H9 (cell line): ENCODE results near the gene ITPRIPL2. TPM values are rescaled to one million over a fixed set of nuclear protein-coding genes. Genes with fewer than 3 reads are reported as not detected.

Experiments
- DNase-seq: peaks from one replicate; pipeline ENCODE4 v3.0.0-alpha.2; 2017
- H2AFZ ChIP-seq: one replicate; pipeline ENCODE4 v1.6.1; 2013; ENCODE audit warnings: mild to moderate bottlenecking, low read length, control low read depth, moderate library complexity
- H2AK5ac ChIP-seq: 2 replicates; pipeline ENCODE4 v1.6.1; 2013; ENCODE audit warnings: low read length, control low read depth, mixed read lengths; ENCODE audit not compliant: insufficient read length
- H2BK120ac ChIP-seq: one replicate; pipeline ENCODE4 v1.6.1; 2013; ENCODE audit warnings: low read depth, mild to moderate bottlenecking, low read length, control low read depth, inconsistent platforms; ENCODE audit not compliant: poor library complexity, severe bottlenecking
- H2BK12ac ChIP-seq: 2 replicates; pipeline ENCODE4 v1.6.1; 2013; ENCODE audit warnings: low read length, control low read depth, mixed read lengths, low read depth; ENCODE audit not compliant: insufficient read length
- H2BK15ac ChIP-seq: 2 replicates; pipeline ENCODE4 v1.6.1; 2013; ENCODE audit warnings: low read depth, low read length, control low read depth
- H2BK20ac ChIP-seq: one replicate; pipeline ENCODE4 v1.6.1; 2013; ENCODE audit warnings: low read depth, mild to moderate bottlenecking, low read length, control low read depth, inconsistent platforms; ENCODE audit not compliant: poor library complexity, severe bottlenecking
- H2BK5ac ChIP-seq: 2 replicates; pipeline ENCODE4 v1.6.1; 2013; ENCODE audit warnings: low read length, control low read depth, mixed read lengths; ENCODE audit not compliant: insufficient read length
- H3K14ac ChIP-seq: 2 replicates; pipeline ENCODE4 v1.6.1; 2013; ENCODE audit warnings: low read length, control low read depth; ENCODE audit not compliant: insufficient read depth
- H3K18ac ChIP-seq: 2 replicates; pipeline ENCODE4 v1.6.1; 2013; ENCODE audit warnings: low read depth, mild to moderate bottlenecking, mixed read lengths, low read length, control low read depth; ENCODE audit not compliant: insufficient read length
- H3K23ac ChIP-seq: 2 replicates; pipeline ENCODE4 v1.6.1; 2013; ENCODE audit warnings: low read length, control low read depth, mixed read lengths, low read depth; ENCODE audit not compliant: insufficient read length
- H3K23me2 ChIP-seq: 2 replicates; pipeline ENCODE4 v1.6.1; 2013; ENCODE audit warnings: low read depth, mild to moderate bottlenecking, mixed read lengths, low read length, control low read depth; ENCODE audit not compliant: insufficient read length, poor library complexity, severe bottlenecking
- H3K27ac ChIP-seq: 2 replicates; pipeline ENCODE4 v1.5.1; 2013; ENCODE audit warnings: low read length, control low read depth, mixed read lengths, low read depth; ENCODE audit not compliant: insufficient read length
- H3K27me3 ChIP-seq: 2 replicates; pipeline ENCODE4 v1.6.1; 2013; ENCODE audit warnings: low read length, control low read depth, inconsistent platforms; ENCODE audit not compliant: insufficient read depth
- H3K4ac ChIP-seq: 2 replicates; pipeline ENCODE4 v1.6.1; 2013; ENCODE audit warnings: low read depth, mild to moderate bottlenecking, control low read depth, inconsistent platforms, low read length, moderate library complexity
- H3K4me1 ChIP-seq: 2 replicates; pipeline ENCODE4 v1.6.1; 2013; ENCODE audit warnings: low read length, control low read depth, inconsistent platforms; ENCODE audit not compliant: insufficient read depth
- H3K4me2 ChIP-seq: 2 replicates; pipeline ENCODE4 v1.6.1; 2013; ENCODE audit warnings: low read length, control low read depth, mixed read lengths; ENCODE audit not compliant: insufficient read length, insufficient read depth
- H3K56ac ChIP-seq: 2 replicates; pipeline ENCODE4 v1.6.1; 2013; ENCODE audit warnings: low read depth, mild to moderate bottlenecking, mixed read lengths, low read length, control low read depth; ENCODE audit not compliant: insufficient read length
- H3K79me1 ChIP-seq: 2 replicates; pipeline ENCODE4 v1.6.1; 2013; ENCODE audit warnings: low read depth, mild to moderate bottlenecking, moderate library complexity, low read length, control low read depth, inconsistent platforms; ENCODE audit not compliant: insufficient read depth, poor library complexity, severe bottlenecking
- H3K79me2 ChIP-seq: 2 replicates; pipeline ENCODE4 v1.6.1; 2013; ENCODE audit warnings: low read length, control low read depth, inconsistent platforms; ENCODE audit not compliant: insufficient read depth
- H3K9ac ChIP-seq: 2 replicates; pipeline ENCODE4 v1.6.1; 2013; ENCODE audit warnings: low read length, control low read depth, mixed read lengths; ENCODE audit not compliant: insufficient read length; ENCODE audit errors: extremely low read depth
- H3K9me3 ChIP-seq: one replicate; pipeline ENCODE4 v1.6.1; 2013; ENCODE audit warnings: low read depth, low read length, inconsistent platforms; ENCODE audit not compliant: control insufficient read depth
- H3T11ph ChIP-seq: one replicate; pipeline ENCODE4 v1.6.1; 2013; ENCODE audit warnings: mild to moderate bottlenecking, low read length, control low read depth, inconsistent platforms
- H4K20me1 ChIP-seq: one replicate; pipeline ENCODE4 v1.6.1; 2013; ENCODE audit not compliant: control insufficient read depth, insufficient read length, insufficient read depth
- H4K5ac ChIP-seq: 2 replicates; pipeline ENCODE4 v1.6.1; 2013; ENCODE audit warnings: low read depth, mild to moderate bottlenecking, mixed read lengths, low read length, control low read depth; ENCODE audit not compliant: insufficient read length
- H4K8ac ChIP-seq: replicated peaks from 2 replicates; pipeline ENCODE4 v1.6.1; 2013; ENCODE audit warnings: low read length, control low read depth, mixed read lengths, low read depth; ENCODE audit not compliant: insufficient read length
- H4K91ac ChIP-seq: 2 replicates; pipeline ENCODE4 v1.6.1; 2013; ENCODE audit warnings: low read depth, mild to moderate bottlenecking, moderate library complexity, mixed read lengths, low read length, control low read depth; ENCODE audit not compliant: insufficient read length
- H3K27ac Mint-ChIP-seq, 3 experiments: 2 replicates in 2 of 3; 3 replicates in 1 of 3; pipeline ENCODE4 v1.8.0; 2020 to 2021; ENCODE audit warnings: mixed read lengths in 3 of 3, mild to moderate bottlenecking in 1 of 3, moderate library complexity in 1 of 3
- H3K27me3 Mint-ChIP-seq: 2 replicates; pipeline ENCODE4 v1.8.0; 2021; ENCODE audit warnings: low read depth, mild to moderate bottlenecking, moderate library complexity, mixed read lengths
- H3K36me3 Mint-ChIP-seq, 3 experiments: 2 replicates in 2 of 3; 3 replicates in 1 of 3; pipeline ENCODE4 v1.8.0; 2020 to 2021; ENCODE audit warnings: low read depth in 3 of 3, mixed read lengths in 3 of 3; ENCODE audit not compliant: insufficient read depth in 1 of 3
- H3K4me1 Mint-ChIP-seq, 2 experiments: 2 replicates each; pipeline ENCODE4 v1.8.0; 2020; ENCODE audit warnings: mixed read lengths in 2 of 2
- H3K4me3 Mint-ChIP-seq, 2 experiments: 2 replicates in 1 of 2; 3 replicates in 1 of 2; pipeline ENCODE4 v1.8.0; 2020 to 2021; ENCODE audit warnings: mild to moderate bottlenecking in 2 of 2, mixed read lengths in 2 of 2, moderate library complexity in 1 of 2
- H3K9me3 Mint-ChIP-seq, 2 experiments: 2 replicates in 1 of 2; 3 replicates in 1 of 2; pipeline ENCODE4 v1.8.0; 2020; ENCODE audit warnings: mild to moderate bottlenecking in 2 of 2, mixed read lengths in 2 of 2, moderate library complexity in 1 of 2
- WGBS: extraction: QIAGEN DNeasy Blood & Tissue Kit; methylation state at CpG from one replicate; pipeline ENCODE4 v1.1.7; 2013; ENCODE audit warnings: missing lambda C conversion rate, low lambda C conversion rate, mixed read lengths; ENCODE audit not compliant: insufficient read length; ENCODE audit errors: extremely low coverage; 5-methylcytosine and 5-hydroxymethylcytosine counted together
- total RNA-seq: library from RNA; stranded (reverse); gene quantifications from 2 replicates; pipeline ENCODE4 v1.2.1, GENCODE V29; 2021
- TF ChIP-seq, protein P1 (sequence below): fragments of 200-600 bp; sonication (generic); conservative IDR thresholded peaks from 3 replicates; pipeline ENCODE4 v1.8.0; 2021; ENCODE audit warnings: antibody characterized with exemption, mild to moderate bottlenecking

The ITPRIPL2 gene
- total RNA-seq, 1 experiment from 2014 or later: 9.1 TPM

- Mint-ChIP-seq H3K4me1 (peaks cover 15 to 17% of the 10 kb centered on the region in 2 experiments), H3K36me3 (no peaks in the 10 kb centered on the region), H3K27me3 (peaks cover 3% of the 10 kb centered on the region; the same call in 1 of the 2 replicates), H3K9me3 (peaks cover 7% of the 10 kb centered on the region in 2 experiments; a peak in 3 of 5 replicates), H3K4me3 (no peak overlapping the region), H3K27ac (no peak overlapping the region)
- H3K4ac ChIP-seq: no peak overlapping the region
- H3T11ph ChIP-seq: no peak overlapping the region
- no peak for DNase-seq
- H4K8ac ChIP-seq: no peak overlapping the region
- H2AFZ ChIP-seq: no peak overlapping the region
- H2BK15ac ChIP-seq: no peak overlapping the region
- H3K9ac ChIP-seq: no peak overlapping the region
- no peak overlapping the region for H2BK20ac ChIP-seq
- H2AK5ac ChIP-seq: no peak overlapping the region
- no CpG with 5 or more reads among the region's 3 CpGs for WGBS
- H3K4me2 ChIP-seq: no peak overlapping the region
- H3K9me3 ChIP-seq: peaks cover 7% of the 10 kb centered on the region
- no peak overlapping the region for H3K18ac ChIP-seq
- no peaks in the 10 kb centered on the region for H3K27me3 ChIP-seq
- no peaks in the 10 kb centered on the region for H4K20me1 ChIP-seq
- H3K14ac ChIP-seq: no peak overlapping the region
- no peak overlapping the region for H2BK5ac ChIP-seq
- H4K5ac ChIP-seq: no peak overlapping the region
- H2BK120ac ChIP-seq: no peak overlapping the region
- no peaks in the 10 kb centered on the region for H3K79me1 ChIP-seq
- H3K4me1 ChIP-seq: no peaks in the 10 kb centered on the region
- H3K79me2 ChIP-seq: no peaks in the 10 kb centered on the region
- no peak overlapping the region for H4K91ac ChIP-seq
- H3K23ac ChIP-seq: no peak overlapping the region
- TF ChIP-seq, protein P1, sequence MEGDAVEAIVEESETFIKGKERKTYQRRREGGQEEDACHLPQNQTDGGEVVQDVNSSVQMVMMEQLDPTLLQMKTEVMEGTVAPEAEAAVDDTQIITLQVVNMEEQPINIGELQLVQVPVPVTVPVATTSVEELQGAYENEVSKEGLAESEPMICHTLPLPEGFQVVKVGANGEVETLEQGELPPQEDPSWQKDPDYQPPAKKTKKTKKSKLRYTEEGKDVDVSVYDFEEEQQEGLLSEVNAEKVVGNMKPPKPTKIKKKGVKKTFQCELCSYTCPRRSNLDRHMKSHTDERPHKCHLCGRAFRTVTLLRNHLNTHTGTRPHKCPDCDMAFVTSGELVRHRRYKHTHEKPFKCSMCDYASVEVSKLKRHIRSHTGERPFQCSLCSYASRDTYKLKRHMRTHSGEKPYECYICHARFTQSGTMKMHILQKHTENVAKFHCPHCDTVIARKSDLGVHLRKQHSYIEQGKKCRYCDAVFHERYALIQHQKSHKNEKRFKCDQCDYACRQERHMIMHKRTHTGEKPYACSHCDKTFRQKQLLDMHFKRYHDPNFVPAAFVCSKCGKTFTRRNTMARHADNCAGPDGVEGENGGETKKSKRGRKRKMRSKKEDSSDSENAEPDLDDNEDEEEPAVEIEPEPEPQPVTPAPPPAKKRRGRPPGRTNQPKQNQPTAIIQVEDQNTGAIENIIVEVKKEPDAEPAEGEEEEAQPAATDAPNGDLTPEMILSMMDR: no peak
- no peak overlapping the region for H3K56ac ChIP-seq
- H2BK12ac ChIP-seq: no peak overlapping the region
- H3K23me2 ChIP-seq: peaks cover 3% of the 10 kb centered on the region
- no peak overlapping the region for H3K27ac ChIP-seq
These were observed 13.4 kb downstream of the ITPRIPL2 start for GRCh38 chr16:19127205-19127604.
